Transverse colon (tissue), 4 donors: ENCODE results near the gene TMUB2.
A peak's percentile ranks its signal among the peaks of the same experiment; 100 is the strongest.

ENCODE experiments used
- EP300 ChIP-seq: sonication (generic); formaldehyde crosslinking; IDR thresholded peaks from one replicate; pipeline ENCODE4 v1.6.1; 2017; ENCODE audit warnings: antibody characterized with exemption, low read depth
- POLR2A ChIP-seq: fragments of 450-650 bp; IDR thresholded peaks from one replicate; pipeline ENCODE4 v1.6.1; 2016; ENCODE audit warnings: antibody characterized with exemption, mild to moderate bottlenecking, moderate library complexity
- POLR2AphosphoS5 ChIP-seq, 3 donors: sonication (generic); formaldehyde crosslinking; IDR thresholded peaks; one replicate each; pipeline ENCODE4 v1.6.1; 2016; ENCODE audit warnings: antibody characterized with exemption in 3 of 3
- TF ChIP-seq, protein P1 (sequence below), 5 experiments: fragments of 200-600 bp in 3 of 5; fragments of 450-650 bp in 2 of 5; sonication (generic) in 3 of 5; IDR thresholded peaks; 1 replicate in 2 of 5; 2 replicates in 3 of 5; pipeline ENCODE4 v1.5.1; 2016 to 2017; ENCODE audit warnings: antibody characterized with exemption in 5 of 5, inconsistent platforms in 3 of 5, mild to moderate bottlenecking in 2 of 5, moderate library complexity in 1 of 5

DNA sequence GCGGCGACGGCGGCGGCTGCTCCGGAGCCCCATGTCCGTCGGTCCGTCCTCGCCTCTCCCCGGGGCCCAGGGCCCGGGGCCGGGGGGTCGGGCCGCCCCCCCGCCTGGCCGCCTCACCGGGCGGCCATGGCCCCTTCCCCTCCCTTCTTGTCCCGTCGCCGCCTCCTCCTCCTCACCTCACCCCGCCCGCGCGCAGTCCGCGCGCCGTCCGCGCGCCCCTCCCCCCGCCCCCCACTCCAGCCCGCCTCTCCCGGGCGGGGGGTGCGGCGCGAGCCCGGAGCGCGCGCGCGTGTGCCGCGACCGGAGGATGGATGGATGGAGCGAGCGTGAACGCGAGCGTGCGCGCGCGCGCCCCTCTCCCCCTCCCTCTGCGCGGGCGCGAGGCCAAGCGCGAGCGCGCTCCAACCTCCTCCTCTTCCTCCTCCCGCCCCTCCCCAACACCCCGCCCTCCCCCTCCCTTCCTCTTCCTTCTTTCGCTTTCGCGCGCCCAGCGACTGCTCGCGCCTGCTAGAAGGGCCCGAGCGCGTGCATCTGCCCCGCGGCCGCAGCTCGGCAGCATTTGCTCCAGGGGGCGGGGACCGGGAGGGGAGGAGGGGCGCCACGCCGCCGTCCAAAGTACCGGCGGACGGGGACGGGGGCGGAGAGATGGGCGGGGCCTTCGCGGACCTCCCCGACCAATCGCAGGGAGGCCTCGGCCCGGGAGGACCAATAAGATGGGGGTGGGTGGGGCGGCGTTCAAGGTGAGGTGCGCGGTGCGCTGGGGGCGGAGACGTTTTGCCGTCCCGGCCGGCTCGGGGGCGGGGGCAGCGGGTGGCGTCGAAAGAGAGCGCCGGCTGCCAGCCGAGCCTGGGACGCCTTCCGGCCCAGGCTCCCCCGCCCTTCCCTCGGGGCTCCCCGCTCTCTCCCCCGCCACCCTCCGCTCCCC is 13.0 kb downstream of the TMUB2 start, which contains the start of gene ATXN7L3:
- TF ChIP-seq, protein P1, sequence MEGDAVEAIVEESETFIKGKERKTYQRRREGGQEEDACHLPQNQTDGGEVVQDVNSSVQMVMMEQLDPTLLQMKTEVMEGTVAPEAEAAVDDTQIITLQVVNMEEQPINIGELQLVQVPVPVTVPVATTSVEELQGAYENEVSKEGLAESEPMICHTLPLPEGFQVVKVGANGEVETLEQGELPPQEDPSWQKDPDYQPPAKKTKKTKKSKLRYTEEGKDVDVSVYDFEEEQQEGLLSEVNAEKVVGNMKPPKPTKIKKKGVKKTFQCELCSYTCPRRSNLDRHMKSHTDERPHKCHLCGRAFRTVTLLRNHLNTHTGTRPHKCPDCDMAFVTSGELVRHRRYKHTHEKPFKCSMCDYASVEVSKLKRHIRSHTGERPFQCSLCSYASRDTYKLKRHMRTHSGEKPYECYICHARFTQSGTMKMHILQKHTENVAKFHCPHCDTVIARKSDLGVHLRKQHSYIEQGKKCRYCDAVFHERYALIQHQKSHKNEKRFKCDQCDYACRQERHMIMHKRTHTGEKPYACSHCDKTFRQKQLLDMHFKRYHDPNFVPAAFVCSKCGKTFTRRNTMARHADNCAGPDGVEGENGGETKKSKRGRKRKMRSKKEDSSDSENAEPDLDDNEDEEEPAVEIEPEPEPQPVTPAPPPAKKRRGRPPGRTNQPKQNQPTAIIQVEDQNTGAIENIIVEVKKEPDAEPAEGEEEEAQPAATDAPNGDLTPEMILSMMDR (IDR thresholded peaks at IDR 0.05) = no peak
- no peak for TF ChIP-seq POLR2A
- TF ChIP-seq POLR2AphosphoS5 (IDR thresholded peaks at IDR 0.05) = peak in 2 of 3 donors; percentile 82 to 87
- no peak for TF ChIP-seq EP300
